NCI-H460 (cell line): ENCODE data around the gene RAPGEF6. TPM values are rescaled to one million over a fixed set of nuclear protein-coding genes. Genes with fewer than 3 reads are reported as not detected.

Experiments used
- small RNA-seq, 2 experiments: library from RNA; depleted of rRNA; stranded (forward); fragments of <200 nt; gene quantifications; one replicate each; pipeline ENCODE3, GENCODE V24; 2014
- total RNA-seq: library from RNA; depleted of rRNA; stranded (reverse); fragments of >200 nt; shearing (Covaris generic); gene quantifications from 2 replicates; pipeline ENCODE4 v1.2.3, GENCODE V29; 2014; rRNA removed

The RAPGEF6 gene
- total RNA-seq, 1 experiment from 2014 or later: 17.4 TPM

Small RNAs within 50 kb of the gene (small RNA-seq; reads per million reads assigned to genes)
- gene RF02271: 0 reads per million in 2 experiments

Other genes with a start within 250 kb of the RAPGEF6 start
- 19.3 and 20.7 TPM in 2 replicates for gene FNIP1, start 161.8 kb upstream of the RAPGEF6 start, total RNA-seq